Measurements from ENCODE around the gene NPAS2. TPM values are rescaled to one million over a fixed set of nuclear protein-coding genes. Genes with fewer than 3 reads are reported as not detected.

Gene NPAS2
- total RNA-seq, 3 donors from 2014 or later (not counting 1 experiment from before 2014, with no cell fraction given): not detected

DNA sequence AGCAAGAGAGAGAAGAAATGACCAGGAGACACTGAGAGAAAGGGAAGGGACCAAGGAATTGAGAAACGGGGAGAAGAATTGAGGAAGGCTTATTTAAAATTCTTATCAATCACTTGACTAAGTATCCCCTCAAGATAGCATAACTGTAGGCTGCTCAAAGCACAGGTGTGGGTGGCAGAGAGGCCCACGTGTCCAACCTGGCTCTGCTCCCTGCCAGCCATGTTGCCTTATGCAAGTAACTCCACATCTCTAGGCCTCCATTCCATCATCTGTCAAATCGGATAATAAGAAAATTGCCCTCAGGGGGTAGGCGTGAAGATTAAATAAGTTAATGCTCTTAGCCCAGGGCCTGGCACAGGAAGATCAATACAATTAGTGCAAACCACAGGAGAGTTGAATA lies 7.4 kb upstream of the NPAS2 start:
- Mint-ChIP-seq H3K9me3 (no peaks in the 10 kb centered on the region), H3K36me3 (no peaks in the 10 kb centered on the region), H3K4me3 (no peak overlapping the region), H3K27me3 (ENCODE audit: low read depth in 2 of 2) (peaks cover 36 to 69% of the 10 kb centered on the region in 2 donors), H3K4me1 (no peaks in the 10 kb centered on the region), H3K27ac (no peak overlapping the region)
- H3K4me1 ChIP-seq (ENCODE audit: control insufficient read depth, insufficient read depth, low read length): no peaks in the 10 kb centered on the region
- H3K27ac ChIP-seq (ENCODE audit: low read length): no peak overlapping the region
- H3K9me3 ChIP-seq (ENCODE audit: control insufficient read depth, insufficient read depth, low read length): no peaks in the 10 kb centered on the region
- no peaks in the 10 kb centered on the region for H3K27me3 ChIP-seq (ENCODE audit: control insufficient read depth, insufficient read depth, low read length)
- intact Hi-C loops (cut with micrococcal nuclease): no loop called here
- WGBS (ENCODE audit: insufficient coverage): 92% methylated on average over 3 of the region's 4 CpGs
- no peaks in the 10 kb centered on the region for H3K36me3 ChIP-seq (ENCODE audit: control insufficient read depth, insufficient read depth, low read length)
- ATAC-seq (no peak), DNase-seq (no peak)
- TF ChIP-seq CTCF (IDR thresholded peaks at IDR 0.05): no peak
- H3K4me3 ChIP-seq (ENCODE audit: low read length): no peak overlapping the region

GRCh38 chr2:100813527-100813926 lies 6.4 kb upstream of the NPAS2 start:
- Histone ChIP-seq H3K4me1 (ENCODE audit: control insufficient read depth, insufficient read depth, low read length) (no peaks in the 10 kb centered on the region), H3K4me3 (ENCODE audit: low read length) (no peak overlapping the region), H3K27me3 (ENCODE audit: control insufficient read depth, insufficient read depth, low read length) (no peaks in the 10 kb centered on the region), H3K36me3 (ENCODE audit: control insufficient read depth, insufficient read depth, low read length) (no peaks in the 10 kb centered on the region), H3K9me3 (ENCODE audit: control insufficient read depth, insufficient read depth, low read length) (no peaks in the 10 kb centered on the region), H3K27ac (ENCODE audit: low read length) (no peak overlapping the region)
- Mint-ChIP-seq H3K4me1 (peaks cover 0 to 6% of the 10 kb centered on the region in 2 donors), H3K36me3 (no peaks in the 10 kb centered on the region), H3K27me3 (ENCODE audit: low read depth in 2 of 2) (peaks cover 45 to 79% of the 10 kb centered on the region in 2 donors), H3K27ac (no peak overlapping the region), H3K9me3 (no peaks in the 10 kb centered on the region), H3K4me3 (no peak overlapping the region)
- ATAC-seq: no peak
- 82% methylated on average over 3 of the region's 4 CpGs for WGBS (ENCODE audit: insufficient coverage)
- intact Hi-C loops (cut with micrococcal nuclease): no loop called here
- peak in 1 of 2 donors; percentile 22 for DNase-seq
- no peak for TF ChIP-seq CTCF (IDR thresholded peaks at IDR 0.05)

- WGBS (ENCODE audit: insufficient coverage): 67% methylated on average over 3 of the region's 3 CpGs
- H3K9me3 ChIP-seq (ENCODE audit: control insufficient read depth, insufficient read depth, low read length): no peaks in the 10 kb centered on the region
- no peaks in the 10 kb centered on the region for H3K36me3 Mint-ChIP-seq
- intact Hi-C loops (cut with micrococcal nuclease): no loop called here
- H3K27me3 Mint-ChIP-seq (ENCODE audit: low read depth in 2 of 2): peaks cover 44 to 81% of the 10 kb centered on the region in 2 donors
- H3K36me3 ChIP-seq (ENCODE audit: control insufficient read depth, insufficient read depth, low read length): no peaks in the 10 kb centered on the region
- H3K4me3 Mint-ChIP-seq: no peak overlapping the region
- no peaks in the 10 kb centered on the region for H3K4me1 ChIP-seq (ENCODE audit: control insufficient read depth, insufficient read depth, low read length)
- no peak overlapping the region for H3K4me3 ChIP-seq (ENCODE audit: low read length)
- DNase-seq: no peak
- peaks cover 0 to 6% of the 10 kb centered on the region in 2 donors for H3K4me1 Mint-ChIP-seq
- H3K27ac Mint-ChIP-seq: no peak overlapping the region
- no peak for ATAC-seq
- no peaks in the 10 kb centered on the region for H3K9me3 Mint-ChIP-seq
- no peaks in the 10 kb centered on the region for H3K27me3 ChIP-seq (ENCODE audit: control insufficient read depth, insufficient read depth, low read length)
- no peak for TF ChIP-seq CTCF (IDR thresholded peaks at IDR 0.05)
- H3K27ac ChIP-seq (ENCODE audit: low read length): no peak overlapping the region
Measured at GRCh38 chr2:100814043-100814442, 5.9 kb upstream of the NPAS2 start.

GRCh38 chr2:100814453-100814852 lies 5.5 kb upstream of the NPAS2 start:
- Mint-ChIP-seq H3K4me3 (no peak overlapping the region), H3K9me3 (no peaks in the 10 kb centered on the region), H3K4me1 (peaks cover 0 to 6% of the 10 kb centered on the region in 2 donors), H3K36me3 (no peaks in the 10 kb centered on the region), H3K27me3 (ENCODE audit: low read depth in 2 of 2) (peaks cover 44 to 79% of the 10 kb centered on the region in 2 donors), H3K27ac (no peak overlapping the region)
- H3K36me3 ChIP-seq (ENCODE audit: control insufficient read depth, insufficient read depth, low read length): no peaks in the 10 kb centered on the region
- H3K27ac ChIP-seq (ENCODE audit: low read length): no peak overlapping the region
- intact Hi-C loops (cut with micrococcal nuclease): no loop called here
- WGBS (ENCODE audit: insufficient coverage): 86% methylated on average over 3 of the region's 3 CpGs
- no peak overlapping the region for H3K4me3 ChIP-seq (ENCODE audit: low read length)
- no peak for TF ChIP-seq CTCF (IDR thresholded peaks at IDR 0.05)
- no peaks in the 10 kb centered on the region for H3K9me3 ChIP-seq (ENCODE audit: control insufficient read depth, insufficient read depth, low read length)
- DNase-seq: no peak
- no peaks in the 10 kb centered on the region for H3K4me1 ChIP-seq (ENCODE audit: control insufficient read depth, insufficient read depth, low read length)
- H3K27me3 ChIP-seq (ENCODE audit: control insufficient read depth, insufficient read depth, low read length): no peaks in the 10 kb centered on the region
- no peak for ATAC-seq

Measured in natural killer cell (primary cell).